CD4-positive, alpha-beta T cell treated with Interleukin-4 for 4 hours (primary cell): ENCODE data around the gene DAGLA.

Experiments used
- DNase-seq: peaks from one replicate; pipeline ENCODE4 v3.0.0-alpha.2; 2020

Gene DAGLA

GRCh38 chr11:61711498-61711897 is 31.3 kb downstream of the DAGLA start:
- DNase-seq: no peak

DNA sequence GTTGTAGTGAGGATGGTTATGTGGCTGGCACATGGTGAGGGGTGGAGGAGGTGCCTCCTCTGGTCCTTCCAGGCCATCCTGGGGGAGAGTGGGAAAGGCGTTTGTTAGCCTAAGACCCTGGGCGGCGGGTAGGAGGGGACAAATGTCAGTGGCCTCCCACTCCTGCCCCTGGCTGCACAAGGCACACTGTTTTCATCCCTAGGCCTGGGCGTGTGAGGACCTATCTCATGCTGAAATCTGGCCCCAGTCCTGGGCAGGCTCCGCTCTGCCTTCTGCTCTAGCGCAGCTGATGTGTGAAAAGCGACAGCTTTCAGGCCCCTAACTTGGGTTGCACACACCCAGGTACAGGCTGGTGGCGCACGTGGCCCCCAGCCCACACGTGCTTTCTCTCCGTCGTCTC is 32.1 kb downstream of the DAGLA start:
- DNase-seq: no peak

GRCh38 chr11:61712846-61713245 is 32.7 kb downstream of the DAGLA start:
- DNase-seq: no peak

DNA sequence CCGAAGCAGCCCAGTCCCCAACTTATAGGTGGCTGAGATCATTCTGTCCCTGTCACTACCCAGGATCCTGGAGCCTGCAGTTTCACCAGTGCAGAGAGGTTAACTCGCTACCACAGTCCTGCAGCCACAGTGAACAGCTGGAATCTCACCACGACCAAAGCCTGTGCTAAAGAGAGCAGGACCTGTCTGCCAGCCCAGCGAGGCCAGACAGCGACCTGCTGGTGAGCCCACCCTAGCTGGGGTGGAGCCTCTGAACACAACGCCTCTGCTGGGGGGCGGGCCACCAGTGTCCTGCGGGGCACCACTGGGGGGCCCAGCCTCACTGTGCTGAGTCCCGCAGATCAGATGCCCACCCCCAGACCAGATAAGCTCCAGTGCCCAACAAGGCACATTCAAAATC is 33.3 kb downstream of the DAGLA start:
- no peak for DNase-seq

DNA sequence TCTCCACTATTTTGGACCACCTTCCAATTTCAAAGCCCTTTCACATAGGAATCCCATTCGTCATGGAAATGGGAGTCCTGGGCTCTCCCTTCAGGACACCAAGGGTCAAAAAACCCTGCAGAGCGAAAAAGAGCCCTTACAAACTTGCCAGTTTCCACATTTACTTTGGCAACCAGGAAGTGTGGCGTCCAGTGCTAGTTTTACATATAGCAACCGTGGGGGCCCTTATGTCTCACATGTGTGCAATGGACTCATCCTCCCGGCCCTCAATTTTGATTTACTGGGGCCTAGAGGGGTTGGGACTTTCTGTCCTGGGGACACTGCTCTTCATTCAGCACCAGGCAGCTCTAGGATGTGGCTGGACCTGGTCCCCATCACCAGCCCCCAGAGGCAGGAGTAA is 33.7 kb downstream of the DAGLA start:
- no peak for DNase-seq

- no peak for DNase-seq
Measured at GRCh38 chr11:61714316-61714715, 34.1 kb downstream of the DAGLA start.

GRCh38 chr11:61714916-61715315 is 34.7 kb downstream of the DAGLA start:
- no peak for DNase-seq

DNA sequence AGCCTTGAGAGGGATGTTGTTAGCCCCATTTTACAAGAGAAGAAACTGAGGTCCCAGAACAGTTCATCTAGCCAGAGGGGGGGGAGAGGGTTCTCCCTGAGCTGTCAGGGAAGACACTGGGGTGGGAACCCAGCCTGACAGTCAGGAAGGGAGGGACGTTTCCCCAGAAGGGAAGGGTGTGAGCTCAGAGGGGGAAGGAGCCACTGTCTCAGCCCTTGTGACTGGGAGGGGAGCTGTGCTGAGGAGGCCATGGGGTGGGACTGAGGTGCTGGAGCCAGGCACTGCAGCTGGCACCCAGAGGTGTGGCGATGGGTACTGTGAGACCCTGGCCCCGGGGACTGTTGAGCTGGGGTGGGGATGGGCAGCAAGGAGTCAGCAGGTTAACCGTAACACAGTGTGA is 35.7 kb downstream of the DAGLA start:
- no peak for DNase-seq

DNA sequence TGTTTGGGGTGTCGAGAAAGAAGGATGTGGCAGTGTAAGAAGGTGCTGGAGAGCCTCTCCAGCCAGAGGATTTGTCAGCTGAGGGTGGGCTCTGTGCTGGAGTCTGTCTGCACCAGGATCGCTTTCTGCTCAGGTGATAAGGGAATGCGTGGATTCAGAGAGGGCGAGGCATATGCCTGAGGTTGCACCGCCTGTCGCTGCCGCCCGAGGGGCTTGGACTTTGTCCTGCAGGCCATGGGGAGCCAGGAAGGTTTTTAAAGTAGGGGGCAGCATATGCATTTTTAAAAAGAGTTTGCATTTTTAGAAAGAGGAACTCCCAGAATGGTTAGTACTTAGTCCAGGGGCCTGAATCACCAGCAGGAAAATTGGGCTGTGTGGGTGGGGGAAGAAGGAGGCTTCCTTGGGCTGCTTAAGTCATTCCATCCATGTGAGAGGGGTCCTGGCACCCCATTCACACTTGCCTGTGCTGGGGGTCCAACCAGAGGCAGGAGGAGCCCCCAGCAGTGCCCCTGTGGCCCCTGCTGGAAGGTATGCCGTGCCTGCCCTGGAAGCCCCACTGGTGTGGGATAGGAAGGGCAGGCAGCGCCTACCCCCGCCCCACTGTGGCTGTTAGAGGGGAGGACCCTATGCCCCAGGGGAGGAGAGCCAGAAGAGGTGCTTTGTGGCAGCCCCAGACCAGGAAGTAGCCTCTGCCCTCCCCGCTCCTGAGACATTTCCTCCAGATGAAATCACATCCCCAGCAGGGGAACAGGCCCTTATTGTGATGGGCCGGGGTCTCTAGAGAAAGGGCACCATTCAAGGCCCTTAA is 36.5 kb downstream of the DAGLA start:
- DNase-seq: no peak

DNA sequence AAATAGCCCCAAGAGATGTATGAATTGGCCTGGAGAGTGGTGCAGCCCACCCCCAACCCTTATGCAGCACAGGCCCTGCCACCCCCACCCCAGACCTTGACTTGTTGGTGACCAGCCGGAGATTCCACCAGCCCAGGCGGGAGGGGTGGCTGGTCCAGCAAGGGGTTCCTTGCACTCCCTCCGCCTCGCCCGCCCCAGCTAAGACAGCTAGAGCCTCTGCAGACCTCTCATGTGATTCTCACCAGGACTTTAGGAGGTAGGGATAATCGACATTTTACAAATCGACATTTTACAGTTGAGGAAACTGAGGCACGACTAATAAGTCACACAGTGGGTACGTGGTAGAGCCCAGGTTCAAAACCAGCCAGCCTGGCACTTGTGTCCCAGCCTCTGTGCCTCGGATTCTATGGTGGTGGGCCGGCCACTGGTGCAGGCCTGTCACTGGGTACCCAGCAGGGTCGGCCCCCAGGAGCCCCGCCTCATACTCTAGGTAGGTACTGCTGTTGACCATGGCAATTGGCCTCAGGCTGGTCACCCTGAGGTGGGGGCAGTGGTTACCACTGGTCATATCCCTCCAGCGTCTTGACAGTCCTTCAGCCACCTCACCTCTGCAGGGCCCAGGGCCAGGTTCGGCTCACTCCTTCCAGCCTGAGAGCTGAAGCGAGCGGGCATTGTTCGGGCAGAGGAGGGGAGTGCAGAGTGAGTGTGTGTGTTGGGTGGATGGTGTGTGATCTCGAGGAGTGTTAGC is 37.3 kb downstream of the DAGLA start:
- DNase-seq: no peak

DNA sequence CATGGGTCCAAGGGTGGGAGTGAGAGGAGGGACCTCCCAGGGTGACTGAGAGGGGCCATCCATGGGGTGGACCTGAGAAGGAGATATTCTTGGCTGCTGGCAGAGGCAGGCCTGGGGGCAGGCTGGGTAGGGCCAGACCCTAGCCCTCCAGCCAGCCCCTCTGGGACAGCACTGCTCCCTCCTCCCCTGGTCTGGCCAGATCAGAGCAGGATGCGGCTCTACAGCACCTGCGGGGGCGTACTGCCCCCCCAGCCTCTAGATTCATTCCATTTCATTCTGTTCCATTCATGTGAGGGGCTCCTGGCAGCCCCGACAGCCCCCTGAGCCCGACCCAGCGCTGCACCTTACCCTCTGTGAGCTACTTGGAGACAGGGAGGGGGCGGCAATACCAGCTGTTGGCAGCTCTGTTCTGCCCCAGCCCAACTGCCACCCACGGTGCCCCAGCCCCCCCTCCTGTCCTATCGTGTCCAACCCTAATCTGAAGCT is 37.9 kb downstream of the DAGLA start:
- no peak for DNase-seq

DNA sequence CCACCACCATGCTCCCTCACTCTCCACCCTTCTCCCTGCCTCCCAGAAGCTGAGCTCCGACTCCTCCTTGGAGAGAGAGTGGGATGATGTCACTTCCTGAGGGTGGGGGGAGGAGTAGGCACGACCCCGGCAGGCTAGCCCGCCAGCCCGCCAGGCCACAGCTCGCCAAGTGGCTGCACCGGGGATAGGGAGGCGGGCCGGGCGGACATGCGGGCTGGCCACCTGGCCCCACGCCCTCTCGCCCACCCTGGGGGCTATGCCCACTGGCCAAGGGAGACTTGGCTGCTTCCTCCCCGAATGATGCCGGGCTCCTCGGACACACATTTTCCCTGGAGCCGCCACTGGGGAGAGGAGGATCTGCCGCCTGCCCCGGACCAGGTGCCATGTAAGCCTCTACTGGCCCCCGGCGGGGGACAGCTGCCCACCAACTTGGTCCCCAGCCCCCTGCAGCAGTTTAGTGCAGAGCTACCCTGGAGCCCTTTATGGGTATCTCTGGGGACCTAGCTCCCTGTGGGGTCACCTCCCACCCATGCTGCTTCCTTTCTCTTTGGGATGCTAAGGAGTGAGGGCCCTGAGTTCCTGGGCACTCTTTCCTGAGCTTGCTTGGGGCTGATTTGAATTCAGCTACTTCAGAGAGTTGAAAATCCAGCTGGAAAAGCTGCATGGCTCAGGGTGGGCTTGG is 38.6 kb downstream of the DAGLA start:
- DNase-seq: no peak

GRCh38 chr11:61719978-61720377 is 39.8 kb downstream of the DAGLA start:
- DNase-seq: no peak

DNA sequence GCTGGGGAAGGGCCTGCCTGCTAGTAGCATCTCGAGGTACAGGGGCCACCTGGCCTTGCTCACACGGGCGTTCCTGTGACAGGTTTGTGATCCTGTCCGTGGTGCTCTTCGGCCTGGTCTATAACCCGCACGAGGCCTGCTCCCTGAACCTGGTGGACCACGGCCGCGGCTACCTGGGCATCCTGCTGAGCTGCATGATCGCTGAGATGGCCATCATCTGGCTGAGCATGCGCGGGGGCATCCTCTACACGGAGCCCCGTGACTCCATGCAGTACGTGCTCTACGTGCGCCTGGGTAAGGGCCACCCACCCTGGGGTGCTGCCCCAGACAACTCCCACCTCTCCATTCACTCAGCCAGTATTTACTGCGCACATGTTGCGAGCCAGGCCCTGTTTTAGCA is 40.4 kb downstream of the DAGLA start:
- no peak for DNase-seq

- no peak for DNase-seq
Measured at GRCh38 chr11:61724437-61724836, 44.2 kb downstream of the DAGLA start.

DNA sequence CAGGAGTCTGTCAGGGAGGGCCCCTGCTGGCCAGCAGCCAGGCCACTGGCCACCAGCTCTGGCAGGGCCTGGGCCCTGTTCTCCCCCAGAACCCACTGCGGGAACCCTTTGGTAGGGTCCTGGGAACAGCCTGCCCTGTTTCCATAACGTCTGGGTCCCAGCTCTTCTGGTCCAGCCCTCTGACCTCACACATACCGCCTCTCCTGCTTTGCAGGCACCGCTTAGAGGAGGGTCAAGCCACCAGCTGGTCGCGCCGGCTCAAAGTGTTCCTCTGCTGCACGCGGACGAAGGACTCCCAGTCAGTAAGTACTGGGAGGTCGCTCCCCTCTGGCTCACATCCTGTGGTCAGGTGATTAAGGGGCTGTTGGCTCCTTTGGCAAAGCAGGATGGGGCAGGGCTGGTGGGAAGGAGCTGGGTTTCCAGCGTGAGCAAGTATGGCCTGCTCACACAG is 45.6 kb downstream of the DAGLA start:
- no peak for DNase-seq

DNA sequence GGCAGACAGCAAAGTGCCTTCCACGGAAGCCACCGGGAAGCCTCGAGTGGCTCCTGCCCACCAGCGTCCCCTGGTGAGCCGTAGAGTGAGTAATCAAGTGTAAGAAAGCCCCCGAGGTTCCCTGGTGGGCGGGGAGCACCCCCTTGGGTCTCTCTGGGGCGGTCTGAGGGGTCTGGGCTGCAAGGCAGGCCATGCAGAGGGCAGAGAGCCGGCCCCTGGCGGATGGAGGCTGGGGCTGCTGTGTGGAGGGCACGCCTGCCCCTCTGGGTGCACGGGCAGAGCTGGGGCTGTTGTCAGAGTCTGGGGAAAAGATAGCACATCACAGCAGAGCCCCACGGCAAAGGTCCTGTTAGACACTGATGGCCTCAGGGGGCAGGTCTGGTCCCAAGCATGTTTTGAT is 46.6 kb downstream of the DAGLA start:
- no peak for DNase-seq

DNA sequence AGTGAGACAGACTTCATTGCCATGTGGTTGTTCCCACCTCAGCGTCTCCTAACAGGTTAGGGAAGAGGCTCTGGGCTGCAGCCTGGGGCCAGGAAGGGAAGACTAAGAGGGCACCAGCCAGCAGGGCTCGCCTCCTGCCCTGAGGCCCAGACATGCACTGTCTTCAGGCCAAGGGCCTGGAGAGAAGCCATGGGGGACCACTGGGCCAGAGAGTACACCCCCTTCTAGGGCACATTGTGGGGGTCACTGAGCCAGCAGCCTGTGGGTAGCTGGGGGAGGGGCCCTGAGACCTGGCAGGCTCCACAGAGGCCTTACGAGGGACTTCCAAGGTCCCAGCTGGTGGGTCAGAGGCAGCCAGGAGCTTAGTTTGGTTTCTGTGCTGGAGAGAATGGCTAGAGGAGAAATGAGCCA is 47.2 kb downstream of the DAGLA start:
- DNase-seq: no peak

GRCh38 chr11:61728066-61728939 is 48.1 kb downstream of the DAGLA start:
- DNase-seq: no peak

DNA sequence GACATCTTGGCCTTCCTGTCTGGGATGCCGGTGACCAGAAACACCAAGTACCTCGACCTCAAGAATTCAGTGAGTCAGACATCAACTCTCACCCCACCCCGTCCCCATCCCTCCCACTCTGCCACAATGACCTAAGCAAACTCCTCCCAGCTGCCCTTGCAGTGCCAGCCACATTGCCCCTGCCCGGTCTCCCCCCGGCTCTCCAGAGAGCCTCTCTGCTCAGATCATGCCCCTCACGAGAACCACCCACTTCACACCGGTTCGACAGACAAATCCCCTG is 48.7 kb downstream of the DAGLA start:
- no peak for DNase-seq

DNA sequence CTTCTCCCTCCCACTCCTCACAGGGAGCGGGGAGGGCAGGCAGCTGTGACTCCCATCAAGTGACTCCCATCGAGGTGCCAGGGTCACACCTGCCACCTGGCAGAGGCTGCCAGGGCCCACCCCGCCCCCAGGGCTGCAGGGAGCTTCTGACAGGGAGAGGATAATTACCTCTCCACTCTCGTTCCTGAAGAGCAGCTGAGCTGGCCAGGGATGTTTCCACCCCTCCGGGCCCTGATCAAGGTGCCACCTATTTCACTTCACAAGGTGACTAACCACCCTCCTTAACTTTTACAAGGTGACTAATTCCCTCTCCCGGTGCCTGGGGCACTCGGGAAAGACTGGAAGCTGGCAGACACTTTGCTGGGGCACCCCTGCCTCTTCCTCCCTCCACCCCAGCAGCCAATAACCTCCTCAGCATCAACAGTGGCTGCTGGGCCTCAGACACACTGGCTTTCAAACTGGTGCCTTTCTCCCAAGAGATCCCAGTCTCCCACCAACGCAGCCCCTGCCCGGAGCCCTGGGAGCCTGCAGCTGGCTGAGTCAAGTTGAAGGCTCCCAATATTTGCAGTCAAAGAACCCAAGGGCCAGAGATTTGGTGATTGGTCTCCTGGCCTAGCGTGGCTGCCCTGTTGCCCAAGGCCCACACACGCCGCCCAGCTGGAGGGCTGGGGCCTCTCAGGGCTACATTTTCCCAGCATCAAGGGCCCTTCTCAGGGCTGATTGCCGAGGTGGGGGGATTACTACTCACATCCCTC is 50.2 kb downstream of the DAGLA start:
- DNase-seq: no peak
